ENCODE measurements around the gene LGALS7.

DNA sequence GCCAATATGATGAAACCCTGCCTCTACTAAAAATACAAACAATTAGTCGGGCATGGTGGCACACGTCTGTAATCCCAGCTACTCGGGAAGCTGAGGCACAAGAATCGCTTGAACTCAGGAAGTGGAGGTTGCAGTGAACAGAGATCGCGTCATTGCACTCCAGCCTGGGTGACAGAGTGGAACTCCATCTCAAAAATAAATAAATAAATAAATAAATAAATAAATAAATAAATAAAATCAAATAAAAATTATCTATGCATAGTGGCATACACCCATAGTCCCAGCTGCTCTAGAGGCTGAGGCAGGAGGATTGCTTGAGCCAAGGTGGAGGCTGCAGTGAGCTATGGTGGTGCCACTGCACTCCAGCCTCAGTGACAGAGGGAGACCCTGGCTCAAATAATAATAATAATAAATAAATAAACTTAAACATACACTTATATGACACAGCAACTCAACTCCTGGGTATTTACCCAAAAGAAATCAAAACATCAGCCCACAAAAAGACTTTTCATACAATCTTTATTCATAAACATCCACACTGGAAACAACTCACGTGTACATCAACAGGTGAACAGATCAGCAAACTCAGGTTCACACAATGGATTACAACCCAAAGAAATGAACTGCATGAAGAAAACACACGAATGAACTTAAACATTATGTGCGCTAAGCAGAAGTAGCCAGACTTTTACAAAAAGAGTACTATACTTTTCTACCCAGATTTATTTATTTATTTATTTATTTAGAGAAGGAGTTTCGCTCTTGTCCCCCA, 6.9 kb downstream of the LGALS7 start:
- TF ChIP-seq POLR2AphosphoS5 (IDR thresholded peaks at IDR 0.05), result no peak
- TF ChIP-seq CTCF (IDR thresholded peaks at IDR 0.05), result no peak
- no peak for TF ChIP-seq EP300 (IDR thresholded peaks at IDR 0.05)
- no peak for TF ChIP-seq POLR2A (IDR thresholded peaks at IDR 0.05)
